ENCODE data around the gene LPCAT3. TPM values are rescaled to one million over a fixed set of nuclear protein-coding genes. Genes with fewer than 3 reads are reported as not detected.

Gene LPCAT3
- total and polyA plus RNA-seq, 2 of the 13 experiments (the other 11 are each of a cell fraction or from before 2014, with no cell fraction given), result 44.5 to 64.3 TPM

- peaks cover 2 to 3% of the 10 kb centered on the region in 2 experiments; a peak in 2 of 5 replicates for H3K36me3 ChIP-seq (replicated peaks in 1 of 2; ENCODE audit: control insufficient read depth in 1 of 2, insufficient read depth in 2 of 2, low read length in 2 of 2)
- H3K9me3 ChIP-seq (ENCODE audit: low read length), result no peaks in the 10 kb centered on the region
- peaks cover 30% of the 10 kb centered on the region for H3K79me2 ChIP-seq (ENCODE audit: insufficient read depth, low read length)
- ATAC-seq (peak; percentile 21), DNase-seq (ENCODE audit: low spot score) (no peak), FAIRE-seq (peak; percentile 8)
- 2% methylated on average over 19 of the region's 19 CpGs for WGBS (ENCODE audit: low lambda C conversion rate)
- TSS peak; percentile 29 for BruUV-seq (replicated peaks)
- no peaks in the 10 kb centered on the region; a peak in 1 of 5 replicates for H3K27me3 ChIP-seq (ENCODE audit: control insufficient read depth in 1 of 2, insufficient read depth in 2 of 2, low read length in 2 of 2)
- CTCF ChIA-PET (ENCODE audit: low intra/inter-chr PET ratio, low total read pairs), result no interaction called here
- H3K4me3 ChIP-seq (replicated peaks in 1 of 3; ENCODE audit: insufficient read depth in 1 of 3, low read depth in 2 of 3, low read length in 3 of 3), result peak overlapping the region; percentile 82 to 93 (median 90)
- H3K27ac ChIP-seq (ENCODE audit: extremely low read length, insufficient read depth, low read length), result peak overlapping the region; percentile 54
- H4K20me1 ChIP-seq (ENCODE audit: insufficient read depth, low read length), result no peaks in the 10 kb centered on the region
- intact Hi-C loops (cut with micrococcal nuclease; ENCODE audit: unreplicated experiment), result loop anchor here (5.0 kb wide), 1 partner anchor 183 kb away; no protein-coding TSS in a partner anchor
- peaks cover 66% of the 10 kb centered on the region for H3K4me1 ChIP-seq (ENCODE audit: insufficient read depth, low read length)
- POLR2A ChIA-PET, result interaction anchor here (1.0 to 2.7 kb wide), 10 partner anchors 9 to 593 kb away, joined by 3 to 24 read pairs (median 4); partner anchors contain the start of genes C12orf57, CDCA3, RNU7-1 and SPSB2
- H2AFZ ChIP-seq (ENCODE audit: low read length), result no peak overlapping the region
- peak overlapping the region; percentile 81 for H3K9ac ChIP-seq (ENCODE audit: insufficient read depth, low read depth, low read length)
- peak overlapping the region; percentile 88 for H3K4me2 ChIP-seq (ENCODE audit: low read depth, low read length)
- in situ Hi-C loops (cut with HindIII; ENCODE audit: extremely low pct_ligation_motif_present, low pct_unique_long_range_greater_than_20kb), result no loop called here
- TF ChIP-seq ZBTB7A (CRISPR knock-in tag; IDR thresholded peaks at IDR 0.05) (0 out of 2 replicates have a peak, but pooled peaks have one; percentile 32), PHF8 (CRISPR knock-in tag; IDR thresholded peaks at IDR 0.05) (peak; percentile 10; the same call in 1 of the 2 replicates), EED (CRISPR knock-in tag; IDR thresholded peaks at IDR 0.05) (no peak), KAT8 (CRISPR knock-in tag; IDR thresholded peaks at IDR 0.05) (0 out of 2 replicates have a peak, but pooled peaks have one; percentile 21), GABPB1 (CRISPR knock-in tag; IDR thresholded peaks at IDR 0.05) (0 out of 2 replicates have a peak, but pooled peaks have one; percentile 12), HMGXB4 (CRISPR knock-in tag; IDR thresholded peaks at IDR 0.05; ENCODE audit: borderline replicate concordance in 1 of 2, low read depth in 1 of 2) (peak; percentile 33 to 46; a peak in 2 of 4 replicates), KDM2A (CRISPR knock-in tag; IDR thresholded peaks at IDR 0.05; ENCODE audit: borderline replicate concordance, low read depth) (peak; percentile 28; the same call in 1 of the 2 replicates), GATAD2A (CRISPR knock-in tag; IDR thresholded peaks at IDR 0.05) (peak; percentile 28; the same call in 1 of the 2 replicates), ZBTB21 (CRISPR knock-in tag; IDR thresholded peaks at IDR 0.05) (no peak), HNF1B (CRISPR knock-in tag; IDR thresholded peaks at IDR 0.05) (peak; percentile 23), TAF1 (CRISPR knock-in tag; IDR thresholded peaks at IDR 0.05) (0 out of 2 replicates have a peak, but pooled peaks have one; percentile 27), KLF16 (CRISPR knock-in tag; IDR thresholded peaks at IDR 0.05) (0 out of 4 replicates have a peak, but pooled peaks of 1 of the 2 experiments have one; percentile 20), ETV5 (CRISPR knock-in tag; IDR thresholded peaks at IDR 0.05; ENCODE audit: borderline replicate concordance) (peak; percentile 49; the same call in 1 of the 2 replicates), RNF2 (conservative IDR thresholded peaks at IDR 0.05; ENCODE audit: low read depth) (no peak), IRF2 (CRISPR knock-in tag; IDR thresholded peaks at IDR 0.05) (no peak), ZNF687 (CRISPR knock-in tag; IDR thresholded peaks at IDR 0.05) (0 out of 2 replicates have a peak, but pooled peaks have one; percentile 24)
These were observed 89.4 kb downstream of the LPCAT3 start for GRCh38 chr12:6928703-6929407.

Data from HepG2 (cell line).